Muscle of leg (tissue), 11 donors: ENCODE results near the gene CYP2W1. TPM values are rescaled to one million over a fixed set of nuclear protein-coding genes. Genes with fewer than 3 reads are reported as not detected.

Experiments used
- DNase-seq: peaks from one replicate; pipeline ENCODE4 v3.0.0; 2013
- H3K27ac ChIP-seq: one replicate; pipeline ENCODE4 v1.5.1; 2013; ENCODE audit warnings: mild to moderate bottlenecking, low read length, control low read depth
- H3K27me3 ChIP-seq: one replicate; pipeline ENCODE4 v1.6.1; 2013; ENCODE audit warnings: low read length; ENCODE audit not compliant: control insufficient read depth, insufficient read depth
- H3K36me3 ChIP-seq: one replicate; pipeline ENCODE4 v1.6.1; 2013; ENCODE audit warnings: low read length; ENCODE audit not compliant: control insufficient read depth, insufficient read depth
- H3K4me1 ChIP-seq: one replicate; pipeline ENCODE4 v1.6.1; 2013; ENCODE audit warnings: low read length; ENCODE audit not compliant: control insufficient read depth, insufficient read depth
- H3K4me3 ChIP-seq: one replicate; pipeline ENCODE4 v1.5.1; 2013; ENCODE audit warnings: low read length, control low read depth
- H3K9me3 ChIP-seq: replicated peaks from 2 replicates; pipeline ENCODE4 v1.6.1; 2013; ENCODE audit warnings: low read depth, low read length; ENCODE audit not compliant: control insufficient read depth
- WGBS: methylation state at CpG from one replicate; pipeline ENCODE4 v1.1.5; 2013; ENCODE audit warnings: missing lambda C conversion rate; ENCODE audit not compliant: insufficient coverage; 5-methylcytosine and 5-hydroxymethylcytosine counted together
- polyA plus RNA-seq, 8 donors: library from polyadenylated mRNA; unstranded; fragments of 120-200 nt; gene quantifications; one replicate each; pipeline versions ENCODE4 v1.2.1 to v1.2.3, GENCODE V29; 2013; ENCODE audit warnings: inconsistent platforms in 1 of 8, low replicate concordance in 1 of 8; ENCODE audit not compliant: insufficient read length in 8 of 8, insufficient read depth in 1 of 8
- total RNA-seq: library from RNA; stranded (reverse); fragments of 120-200 nt; gene quantifications from one replicate; pipeline ENCODE4 v1.2.4, GENCODE V29; 2013

CYP2W1 gene
- total and polyA plus RNA-seq, 9 donors, result 0.62 to 26.3 (median 0.84) TPM

GRCh38 chr7:976901-977325, 6.1 kb upstream of the CYP2W1 start:
- Histone ChIP-seq H3K27ac (no peak overlapping the region), H3K27me3 (no peaks in the 10 kb centered on the region), H3K4me1 (peaks cover 27% of the 10 kb centered on the region), H3K4me3 (no peak overlapping the region), H3K9me3 (no peaks in the 10 kb centered on the region), H3K36me3 (peaks cover 10% of the 10 kb centered on the region)
- DNase-seq, result no peak
- 82% methylated on average over 16 of the region's 19 CpGs for WGBS

- 55% methylated on average over 18 of the region's 19 CpGs for WGBS
Observed at GRCh38 chr7:977326-978048, 5.5 kb upstream of the CYP2W1 start.

DNA sequence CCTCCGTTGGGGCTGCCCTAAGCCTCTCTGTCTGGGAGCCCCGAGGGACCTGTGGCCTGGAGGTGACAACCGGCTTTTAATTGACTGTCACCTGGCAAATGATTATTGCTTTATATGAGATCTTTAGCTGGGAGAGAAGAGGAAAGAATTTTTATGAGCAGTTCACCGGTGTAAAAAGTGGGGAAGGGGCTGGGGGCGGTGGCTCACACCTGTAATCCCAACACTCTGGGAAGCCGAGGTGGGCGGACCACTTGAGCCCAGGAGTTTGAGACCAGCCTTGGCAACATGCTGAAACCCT, 5.0 kb upstream of the CYP2W1 start:
- WGBS, result 33% methylated on average over 4 of the region's 7 CpGs
- peaks cover 37% of the 10 kb centered on the region for H3K4me1 ChIP-seq
- H3K27ac ChIP-seq, result no peak overlapping the region
- H3K27me3 ChIP-seq, result no peaks in the 10 kb centered on the region
- no peaks in the 10 kb centered on the region for H3K36me3 ChIP-seq
- no peaks in the 10 kb centered on the region for H3K9me3 ChIP-seq
- H3K4me3 ChIP-seq, result no peak overlapping the region
- DNase-seq, result no peak

More at GRCh38 chr7:977326-978048, 5.5 kb upstream of the CYP2W1 start:
- no peak for DNase-seq
- H3K4me3 ChIP-seq, result no peak overlapping the region
- no peaks in the 10 kb centered on the region for H3K27me3 ChIP-seq
- H3K9me3 ChIP-seq, result no peaks in the 10 kb centered on the region
- peaks cover 5% of the 10 kb centered on the region for H3K36me3 ChIP-seq
- H3K27ac ChIP-seq, result no peak overlapping the region
- H3K4me1 ChIP-seq, result peaks cover 32% of the 10 kb centered on the region

DNA sequence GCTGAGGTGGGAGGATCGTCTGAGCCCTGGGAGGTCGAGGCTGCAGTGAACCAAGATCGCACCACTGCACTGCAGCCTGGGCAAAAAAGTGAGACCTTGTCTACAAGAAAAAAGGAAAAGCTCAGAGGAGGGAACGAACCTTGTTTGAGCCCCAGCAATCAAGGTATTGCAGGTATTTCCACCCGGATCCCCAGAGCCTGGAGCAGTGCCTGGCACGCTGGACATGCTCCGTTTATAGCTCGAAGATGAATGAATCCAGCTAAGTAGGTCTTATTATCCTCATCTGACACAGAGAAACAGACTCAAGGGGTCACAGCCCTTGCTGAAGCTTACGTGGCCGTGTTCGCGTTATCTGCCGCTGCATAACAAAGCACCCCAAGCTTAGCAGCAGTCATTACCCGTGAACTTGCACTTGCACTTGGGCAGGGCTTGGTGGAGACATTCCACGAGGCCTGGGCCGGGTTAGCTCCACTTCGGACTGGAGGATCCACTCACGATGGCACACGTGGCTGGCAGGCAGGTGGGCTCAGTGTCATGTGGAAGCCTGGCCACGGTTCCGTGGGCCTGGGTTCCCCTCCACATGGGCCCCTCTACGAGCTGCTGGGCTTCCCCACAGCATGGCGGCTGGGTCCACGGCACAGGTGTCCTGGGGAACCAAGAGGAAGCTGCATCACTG, 4.4 kb upstream of the CYP2W1 start:
- no peaks in the 10 kb centered on the region for H3K27me3 ChIP-seq
- WGBS, result 81% methylated on average over 24 of the region's 24 CpGs
- no peaks in the 10 kb centered on the region for H3K36me3 ChIP-seq
- DNase-seq, result no peak
- peaks cover 40% of the 10 kb centered on the region for H3K4me1 ChIP-seq
- no peak overlapping the region for H3K27ac ChIP-seq
- H3K9me3 ChIP-seq, result no peaks in the 10 kb centered on the region
- H3K4me3 ChIP-seq, result no peak overlapping the region

- Histone ChIP-seq H3K27ac (no peak overlapping the region), H3K27me3 (no peaks in the 10 kb centered on the region), H3K9me3 (no peaks in the 10 kb centered on the region), H3K4me1 (peaks cover 39% of the 10 kb centered on the region), H3K36me3 (no peaks in the 10 kb centered on the region), H3K4me3 (no peak overlapping the region)
- DNase-seq, result no peak
- 83% methylated on average over 15 of the region's 16 CpGs for WGBS
Observed at GRCh38 chr7:979151-979550, 3.8 kb upstream of the CYP2W1 start.

DNA sequence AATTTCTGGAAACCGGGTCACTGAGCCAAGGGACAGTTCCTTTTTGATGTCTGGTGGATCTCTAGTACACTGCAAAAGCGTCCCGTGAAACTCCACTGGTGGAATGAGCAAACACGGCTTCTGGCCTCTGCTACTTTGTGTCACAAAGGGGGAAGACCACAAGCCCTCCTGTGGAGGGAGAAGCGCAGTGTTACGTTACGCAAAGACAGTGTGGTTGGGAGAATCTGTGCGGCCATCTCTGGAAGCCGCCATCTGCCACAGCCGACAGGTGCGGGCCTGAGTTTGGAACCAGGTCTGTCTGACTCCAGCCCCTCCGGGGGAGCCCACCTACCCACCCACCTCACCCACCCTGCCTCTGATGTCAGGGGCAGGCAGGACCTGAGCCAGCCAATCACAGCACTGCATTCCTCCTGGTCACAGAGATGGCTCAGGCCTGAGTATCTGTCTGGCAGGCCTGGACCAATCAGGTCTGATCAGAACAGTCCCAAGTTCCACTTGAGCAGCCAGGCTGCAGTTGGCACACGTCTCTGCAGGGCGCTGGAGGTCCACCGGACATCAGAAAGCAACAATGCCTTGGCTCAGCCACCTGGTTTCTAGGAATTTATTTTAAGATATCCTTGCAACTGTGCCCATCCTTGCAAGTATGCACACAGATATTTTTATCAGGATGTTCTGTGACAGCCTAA, 3.0 kb upstream of the CYP2W1 start:
- H3K4me1 ChIP-seq, result peaks cover 35% of the 10 kb centered on the region

GRCh38 chr7:981793-982510, 1.0 kb upstream of the CYP2W1 start:
- peak; percentile 59 for DNase-seq
- Histone ChIP-seq H3K4me3 (no peak overlapping the region), H3K27ac (peak overlapping the region; percentile 38), H3K4me1 (peaks cover 38% of the 10 kb centered on the region), H3K27me3 (peaks cover 7% of the 10 kb centered on the region), H3K9me3 (no peaks in the 10 kb centered on the region), H3K36me3 (no peaks in the 10 kb centered on the region)
- 54% methylated on average over 15 of the region's 19 CpGs for WGBS

More for the DNA sequence above, 3.0 kb upstream of the CYP2W1 start:
- no peak for DNase-seq
- Histone ChIP-seq H3K27ac (no peak overlapping the region), H3K36me3 (no peaks in the 10 kb centered on the region), H3K4me3 (no peak overlapping the region), H3K27me3 (no peaks in the 10 kb centered on the region), H3K9me3 (no peaks in the 10 kb centered on the region)
- WGBS, result 23% methylated on average over 7 of the region's 15 CpGs

- H3K36me3 ChIP-seq, result no peaks in the 10 kb centered on the region
- no peaks in the 10 kb centered on the region for H3K9me3 ChIP-seq
- DNase-seq, result no peak
- H3K4me1 ChIP-seq, result peaks cover 38% of the 10 kb centered on the region
- 41% methylated on average over 8 of the region's 10 CpGs for WGBS
- H3K27me3 ChIP-seq, result peaks cover 7% of the 10 kb centered on the region
- no peak overlapping the region for H3K4me3 ChIP-seq
- H3K27ac ChIP-seq, result peak overlapping the region; percentile 31
Observed at GRCh38 chr7:982511-983003, 424 bp upstream of the CYP2W1 start.

GRCh38 chr7:983616-984071, 663 bp downstream of the CYP2W1 start:
- Histone ChIP-seq H3K36me3 (no peaks in the 10 kb centered on the region), H3K4me3 (no peak overlapping the region), H3K27ac (no peak overlapping the region), H3K27me3 (peaks cover 9% of the 10 kb centered on the region), H3K4me1 (peaks cover 47% of the 10 kb centered on the region), H3K9me3 (no peaks in the 10 kb centered on the region)
- DNase-seq, result no peak
- WGBS, result 79% methylated on average over 14 of the region's 20 CpGs
